ENCODE data around the gene GJA5. TPM values are rescaled to one million over a fixed set of nuclear protein-coding genes. Genes with fewer than 3 reads are reported as not detected.

GJA5 gene
- total RNA-seq, 5 donors from 2014 or later (not counting 1 experiment from before 2014, with no cell fraction given), result not detected

GRCh38 chr1:147750618-147751217 lies 9.7 kb downstream of the GJA5 start:
- Mint-ChIP-seq H3K36me3 (no peaks in the 10 kb centered on the region), H3K27ac (no peak overlapping the region), H3K4me3 (no peak overlapping the region), H3K27me3 (no peaks in the 10 kb centered on the region), H3K4me1 (no peaks in the 10 kb centered on the region), H3K9me3 (no peaks in the 10 kb centered on the region)
- no peak for DNase-seq
- H3K27me3 ChIP-seq (replicated peaks in 1 of 2; ENCODE audit: control insufficient read depth in 2 of 2, extremely low read depth in 1 of 2, insufficient read depth in 2 of 2, low read length in 1 of 2), result no peaks in the 10 kb centered on the region
- no CpG with 5 or more reads among the region's 7 CpGs for WGBS (ENCODE audit: insufficient coverage)
- POLR2A ChIA-PET, result no interaction called here
- H3K9me3 ChIP-seq, result no peaks in the 10 kb centered on the region
- H3K27ac ChIP-seq (ENCODE audit: low read length), result no peak overlapping the region
- no peak overlapping the region for H3K4me3 ChIP-seq (ENCODE audit: control insufficient read depth in 1 of 2, extremely low read depth in 1 of 2, low read length in 1 of 2)
- no peak for ATAC-seq (replicated peaks in 1 of 4)
- CTCF ChIA-PET, result no interaction called here
- no peaks in the 10 kb centered on the region for H3K36me3 ChIP-seq (ENCODE audit: control insufficient read depth in 2 of 2, extremely low read depth in 1 of 2, insufficient read depth in 1 of 2, low read length in 1 of 2)
- no peaks in the 10 kb centered on the region for H3K4me1 ChIP-seq (ENCODE audit: control insufficient read depth in 1 of 2, extremely low read depth in 1 of 2, insufficient read depth in 2 of 2, low read length in 2 of 2)

- H3K4me1 ChIP-seq (ENCODE audit: control insufficient read depth in 1 of 2, extremely low read depth in 1 of 2, insufficient read depth in 2 of 2, low read length in 2 of 2), result no peaks in the 10 kb centered on the region
- Mint-ChIP-seq H3K4me1 (no peaks in the 10 kb centered on the region), H3K27ac (no peak overlapping the region), H3K9me3 (no peaks in the 10 kb centered on the region), H3K4me3 (no peak overlapping the region), H3K27me3 (no peaks in the 10 kb centered on the region), H3K36me3 (no peaks in the 10 kb centered on the region)
- H3K9me3 ChIP-seq, result no peaks in the 10 kb centered on the region
- ChIA-PET CTCF (no interaction called here), POLR2A (no interaction called here)
- H3K4me3 ChIP-seq (ENCODE audit: control insufficient read depth in 1 of 2, extremely low read depth in 1 of 2, low read length in 1 of 2), result no peak overlapping the region
- no peak for DNase-seq
- no peak for ATAC-seq (replicated peaks in 1 of 4)
- no peaks in the 10 kb centered on the region for H3K36me3 ChIP-seq (ENCODE audit: control insufficient read depth in 2 of 2, extremely low read depth in 1 of 2, insufficient read depth in 1 of 2, low read length in 1 of 2)
- no peak overlapping the region for H3K27ac ChIP-seq (ENCODE audit: low read length)
- WGBS (ENCODE audit: insufficient coverage), result 67% methylated on average over 1 of the region's 2 CpGs
- no peaks in the 10 kb centered on the region for H3K27me3 ChIP-seq (replicated peaks in 1 of 2; ENCODE audit: control insufficient read depth in 2 of 2, extremely low read depth in 1 of 2, insufficient read depth in 2 of 2, low read length in 1 of 2)
Observed at GRCh38 chr1:147749792-147750191, 10.6 kb downstream of the GJA5 start.

- WGBS (ENCODE audit: insufficient coverage), result 70% methylated on average over 2 of the region's 3 CpGs
- H3K36me3 ChIP-seq (ENCODE audit: control insufficient read depth in 2 of 2, extremely low read depth in 1 of 2, insufficient read depth in 1 of 2, low read length in 1 of 2), result no peaks in the 10 kb centered on the region
- no peak overlapping the region for H3K4me3 ChIP-seq (ENCODE audit: control insufficient read depth in 1 of 2, extremely low read depth in 1 of 2, low read length in 1 of 2)
- ATAC-seq (replicated peaks in 1 of 4), result no peak
- Mint-ChIP-seq H3K4me1 (no peaks in the 10 kb centered on the region), H3K27me3 (no peaks in the 10 kb centered on the region), H3K27ac (no peak overlapping the region), H3K4me3 (no peak overlapping the region), H3K36me3 (no peaks in the 10 kb centered on the region), H3K9me3 (no peaks in the 10 kb centered on the region)
- H3K9me3 ChIP-seq, result no peaks in the 10 kb centered on the region
- ChIA-PET CTCF (interaction anchor here in 1 of 2 donors (0.6 kb wide), 1 partner anchor 144 kb away, joined by 3 read pairs; no protein-coding TSS in a partner anchor), POLR2A (interaction anchor here in 1 of 2 donors (0.6 kb wide), 1 partner anchor 76 kb away, joined by 4 read pairs; no protein-coding TSS in a partner anchor)
- DNase-seq, result no peak
- H3K4me1 ChIP-seq (ENCODE audit: control insufficient read depth in 1 of 2, extremely low read depth in 1 of 2, insufficient read depth in 2 of 2, low read length in 2 of 2), result no peaks in the 10 kb centered on the region
- no peak overlapping the region for H3K27ac ChIP-seq (ENCODE audit: low read length)
- no peaks in the 10 kb centered on the region for H3K27me3 ChIP-seq (replicated peaks in 1 of 2; ENCODE audit: control insufficient read depth in 2 of 2, extremely low read depth in 1 of 2, insufficient read depth in 2 of 2, low read length in 1 of 2)
Observed at GRCh38 chr1:147748676-147749350, 11.6 kb downstream of the GJA5 start.

GRCh38 chr1:147747966-147748365 lies 12.4 kb downstream of the GJA5 start:
- ATAC-seq (replicated peaks in 1 of 4) (no peak), DNase-seq (no peak)
- H3K27me3 ChIP-seq (replicated peaks in 1 of 2; ENCODE audit: control insufficient read depth in 2 of 2, extremely low read depth in 1 of 2, insufficient read depth in 2 of 2, low read length in 1 of 2), result no peaks in the 10 kb centered on the region
- H3K4me3 Mint-ChIP-seq, result no peak overlapping the region
- H3K36me3 ChIP-seq (ENCODE audit: control insufficient read depth in 2 of 2, extremely low read depth in 1 of 2, insufficient read depth in 1 of 2, low read length in 1 of 2), result no peaks in the 10 kb centered on the region
- ChIA-PET POLR2A (no interaction called here), CTCF (no interaction called here)
- H3K4me1 Mint-ChIP-seq, result no peaks in the 10 kb centered on the region
- no peaks in the 10 kb centered on the region for H3K9me3 Mint-ChIP-seq
- H3K27me3 Mint-ChIP-seq, result no peaks in the 10 kb centered on the region
- H3K36me3 Mint-ChIP-seq, result no peaks in the 10 kb centered on the region
- H3K9me3 ChIP-seq, result no peaks in the 10 kb centered on the region
- H3K4me1 ChIP-seq (ENCODE audit: control insufficient read depth in 1 of 2, extremely low read depth in 1 of 2, insufficient read depth in 2 of 2, low read length in 2 of 2), result no peaks in the 10 kb centered on the region
- no peak overlapping the region for H3K27ac Mint-ChIP-seq
- no peak overlapping the region for H3K4me3 ChIP-seq (ENCODE audit: control insufficient read depth in 1 of 2, extremely low read depth in 1 of 2, low read length in 1 of 2)
- no peak overlapping the region for H3K27ac ChIP-seq (ENCODE audit: low read length)

- H3K36me3 Mint-ChIP-seq, result no peaks in the 10 kb centered on the region
- Histone ChIP-seq H3K27ac (ENCODE audit: low read length) (no peak overlapping the region), H3K36me3 (ENCODE audit: control insufficient read depth in 2 of 2, extremely low read depth in 1 of 2, insufficient read depth in 1 of 2, low read length in 1 of 2) (no peaks in the 10 kb centered on the region), H3K4me3 (ENCODE audit: control insufficient read depth in 1 of 2, extremely low read depth in 1 of 2, low read length in 1 of 2) (no peak overlapping the region), H3K4me1 (ENCODE audit: control insufficient read depth in 1 of 2, extremely low read depth in 1 of 2, insufficient read depth in 2 of 2, low read length in 2 of 2) (no peaks in the 10 kb centered on the region), H3K9me3 (no peaks in the 10 kb centered on the region), H3K27me3 (replicated peaks in 1 of 2; ENCODE audit: control insufficient read depth in 2 of 2, extremely low read depth in 1 of 2, insufficient read depth in 2 of 2, low read length in 1 of 2) (no peaks in the 10 kb centered on the region)
- H3K27ac Mint-ChIP-seq, result no peak overlapping the region
- H3K4me3 Mint-ChIP-seq, result no peak overlapping the region
- ATAC-seq (replicated peaks in 1 of 4) (no peak), DNase-seq (no peak)
- no peaks in the 10 kb centered on the region for H3K9me3 Mint-ChIP-seq
- H3K4me1 Mint-ChIP-seq, result no peaks in the 10 kb centered on the region
- no peaks in the 10 kb centered on the region for H3K27me3 Mint-ChIP-seq
- WGBS (ENCODE audit: insufficient coverage), result 80% methylated on average over 1 of the region's 4 CpGs
- CTCF ChIA-PET, result no interaction called here
- POLR2A ChIA-PET, result no interaction called here
Observed at GRCh38 chr1:147745271-147745670, 15.1 kb downstream of the GJA5 start.

GRCh38 chr1:147741065-147741464 lies 19.3 kb downstream of the GJA5 start:
- no peak overlapping the region for H3K27ac Mint-ChIP-seq
- CTCF ChIA-PET, result no interaction called here

More at GRCh38 chr1:147741065-147741464, 19.3 kb downstream of the GJA5 start:
- Histone ChIP-seq H3K36me3 (ENCODE audit: control insufficient read depth in 2 of 2, extremely low read depth in 1 of 2, insufficient read depth in 1 of 2, low read length in 1 of 2) (no peaks in the 10 kb centered on the region), H3K27ac (ENCODE audit: low read length) (no peak overlapping the region), H3K9me3 (no peaks in the 10 kb centered on the region), H3K4me1 (ENCODE audit: control insufficient read depth in 1 of 2, extremely low read depth in 1 of 2, insufficient read depth in 2 of 2, low read length in 2 of 2) (no peaks in the 10 kb centered on the region), H3K4me3 (ENCODE audit: control insufficient read depth in 1 of 2, extremely low read depth in 1 of 2, low read length in 1 of 2) (no peak overlapping the region), H3K27me3 (replicated peaks in 1 of 2; ENCODE audit: control insufficient read depth in 2 of 2, extremely low read depth in 1 of 2, insufficient read depth in 2 of 2, low read length in 1 of 2) (no peaks in the 10 kb centered on the region)
- DNase-seq (no peak), ATAC-seq (replicated peaks in 1 of 4) (no peak)
- Mint-ChIP-seq H3K4me1 (peaks cover 0 to 1% (median 0%) of the 10 kb centered on the region in 3 donors), H3K4me3 (no peak overlapping the region), H3K36me3 (no peaks in the 10 kb centered on the region), H3K9me3 (no peaks in the 10 kb centered on the region), H3K27me3 (no peaks in the 10 kb centered on the region)
- POLR2A ChIA-PET, result no interaction called here
- WGBS (ENCODE audit: insufficient coverage), result no CpG with 5 or more reads among the region's 1 CpG

All from T-cell (primary cell).